H1 (cell line): ENCODE data around the gene GDPD3. TPM values are rescaled to one million over a fixed set of nuclear protein-coding genes. Genes with fewer than 3 reads are reported as not detected.

Experiments used
- EP300 ChIP-seq, 2 experiments: IDR thresholded peaks; 1 replicate in 1 of 2; 2 replicates in 1 of 2; pipeline ENCODE4 v1.6.1; 2011 to 2012; ENCODE audit warnings: low read depth in 2 of 2, low read length in 2 of 2, mild to moderate bottlenecking in 2 of 2, borderline replicate concordance in 1 of 2, inconsistent platforms in 1 of 2, moderate library complexity in 1 of 2
- GABPA ChIP-seq: IDR thresholded peaks from 2 replicates; pipeline ENCODE4 v1.6.1; 2011; ENCODE audit warnings: mild to moderate bottlenecking, low read length, moderate library complexity, borderline replicate concordance; ENCODE audit not compliant: insufficient read depth
- KDM5A ChIP-seq: fragments of 200-600 bp; IDR thresholded peaks from 2 replicates; pipeline ENCODE4 v1.7.1; 2012; ENCODE audit warnings: mild to moderate bottlenecking, low read length, inconsistent platforms, mixed read lengths
- RXRA ChIP-seq: IDR thresholded peaks from 2 replicates; pipeline ENCODE4 v1.6.1; 2011; ENCODE audit warnings: low read depth, mild to moderate bottlenecking, low read length, moderate library complexity; ENCODE audit not compliant: insufficient read depth
- TAF1 ChIP-seq: IDR thresholded peaks from 2 replicates; pipeline ENCODE4 v1.6.1; 2011; ENCODE audit warnings: mild to moderate bottlenecking, low read depth, low read length
- polyA plus RNA-seq, 7 experiments: library from polyadenylated mRNA; depleted of rRNA in 3 of 7; stranded (reverse) in 5 of 7; unstranded in 2 of 7; fragments of >200 nt in 5 of 7; fragments of 200-250 nt in 2 of 7; gene quantifications; 1 replicate in 5 of 7; 2 replicates in 1 of 7; 4 replicates in 1 of 7; pipeline versions ENCODE4 v1.2.1 to v1.2.3, GENCODE V29; 2011 to 2013; ENCODE audit warnings: missing spikeins in 2 of 7, mixed read lengths in 2 of 7
- total RNA-seq: library from RNA; stranded (reverse); fragmentation: NEBNext Ultra II Directional; extraction: Animal tissue kit (Norgen Biotek cat#: 25700); gene quantifications from 2 replicates; pipeline ENCODE4 v1.2.1, GENCODE V29; 2021

Gene GDPD3
- total and polyA plus RNA-seq, 2 of the 8 experiments (the other 6 are each of a cell fraction or from before 2014, with no cell fraction given): 0.20 TPM; not detected in 1

DNA sequence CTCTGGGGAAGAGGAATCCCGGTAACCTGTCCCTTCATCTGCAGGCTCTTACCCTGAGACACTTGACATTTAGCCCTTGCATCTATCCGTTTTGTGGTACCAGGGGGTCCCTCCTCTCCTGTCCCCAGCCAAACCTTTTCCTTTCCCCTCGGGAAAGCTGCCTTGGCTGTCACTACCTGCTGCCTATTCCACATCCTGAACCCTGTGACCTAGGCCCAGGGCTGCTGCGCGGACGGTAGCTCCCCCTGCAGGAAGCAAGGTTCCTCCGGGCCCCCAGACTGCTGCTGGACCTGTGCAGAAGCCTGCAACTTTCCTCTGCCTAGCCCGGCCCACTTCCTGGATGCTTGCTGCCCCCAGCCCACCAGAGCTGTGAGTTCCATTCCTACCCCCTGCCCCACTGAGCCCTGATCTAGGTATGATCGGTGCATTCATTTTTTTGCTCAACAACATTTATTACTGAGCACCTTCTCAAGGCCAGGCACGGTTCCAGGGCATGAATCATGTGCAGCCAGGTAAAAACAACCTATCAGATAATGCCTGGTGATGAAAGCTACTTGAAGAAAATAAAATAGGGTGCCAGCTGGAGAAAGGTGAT, 58.3 kb downstream of the GDPD3 start (continued):
- TF ChIP-seq TAF1 (no peak), KDM5A (no peak), RXRA (0 out of 2 replicates have a peak, but pooled peaks have one; percentile 56), EP300 (IDR thresholded peaks at IDR 0.05; ENCODE audit: borderline replicate concordance in 1 of 2, low read depth in 2 of 2, low read length in 2 of 2) (no peak), GABPA (peak; percentile 63; the same call in 1 of the 2 replicates)

Other genes starting within 250 kb of the GDPD3 start
- gene SEZ6L2, start 214.0 kb downstream of the GDPD3 start, total RNA-seq: 43.5 and 46.6 TPM in 2 replicates
- gene SEZ6L2, start 214.0 kb downstream of the GDPD3 start, polyA plus RNA-seq (2011; rRNA removed): 47.7 and 65.7 TPM in 2 replicates
- 17.8 and 18.6 TPM in 2 replicates for gene ASPHD1, start 213.0 kb downstream of the GDPD3 start, total RNA-seq
- gene ASPHD1, start 213.0 kb downstream of the GDPD3 start, polyA plus RNA-seq (2011; rRNA removed): 14.1 and 14.5 TPM in 2 replicates
- gene KCTD13, start 187.3 kb downstream of the GDPD3 start, total RNA-seq: 10.8 and 12.3 TPM in 2 replicates
- gene KCTD13, start 187.3 kb downstream of the GDPD3 start, polyA plus RNA-seq (2011; rRNA removed): 9.2 and 14.0 TPM in 2 replicates
- 60.2 and 64.9 TPM in 2 replicates for gene TMEM219, start 151.5 kb downstream of the GDPD3 start, total RNA-seq
- gene TMEM219, start 151.5 kb downstream of the GDPD3 start, polyA plus RNA-seq (2011; rRNA removed): 116 and 150 TPM in 2 replicates
- 32.6 and 34.2 TPM in 2 replicates for gene TAOK2, start 139.7 kb downstream of the GDPD3 start, total RNA-seq
- 13.5 and 18.0 TPM in 2 replicates for gene TAOK2, start 139.7 kb downstream of the GDPD3 start, polyA plus RNA-seq (2011; rRNA removed)
- gene HIRIP3, start 117.9 kb downstream of the GDPD3 start, total RNA-seq: 17.7 and 18.5 TPM in 2 replicates
- 11.9 and 14.0 TPM in 2 replicates for gene HIRIP3, start 117.9 kb downstream of the GDPD3 start, polyA plus RNA-seq (2011; rRNA removed)
- gene INO80E, start 117.3 kb downstream of the GDPD3 start, total RNA-seq: 91.2 and 92.7 TPM in 2 replicates
- gene INO80E, start 117.3 kb downstream of the GDPD3 start, polyA plus RNA-seq (2011; rRNA removed): 43.0 and 110 TPM in 2 replicates
- 10.3 and 13.9 TPM in 2 replicates for gene DOC2A, start 102.5 kb downstream of the GDPD3 start, total RNA-seq
- 20.7 and 34.2 TPM in 2 replicates for gene DOC2A, start 102.5 kb downstream of the GDPD3 start, polyA plus RNA-seq (2011; rRNA removed)
- gene C16orf92, start 90.3 kb downstream of the GDPD3 start, total RNA-seq: not detected in 2 replicates
- not detected in 2 replicates for gene C16orf92, start 90.3 kb downstream of the GDPD3 start, polyA plus RNA-seq (2011; rRNA removed)
- gene TLCD3B, start 82.3 kb downstream of the GDPD3 start, total RNA-seq: 26.9 and 27.8 TPM in 2 replicates
- gene TLCD3B, start 82.3 kb downstream of the GDPD3 start, polyA plus RNA-seq (2011; rRNA removed): 15.2 and 23.0 TPM in 2 replicates
- 1,083 and 1,146 TPM in 2 replicates for gene ALDOA, start 47.8 kb downstream of the GDPD3 start, total RNA-seq
- 1,072 and 1,397 TPM in 2 replicates for gene ALDOA, start 47.8 kb downstream of the GDPD3 start, polyA plus RNA-seq (2011; rRNA removed)
- gene PPP4C, start 37.5 kb downstream of the GDPD3 start, total RNA-seq: 148 TPM in 2 replicates
- gene PPP4C, start 37.5 kb downstream of the GDPD3 start, polyA plus RNA-seq (2011; rRNA removed): 298 and 355 TPM in 2 replicates
- gene TBX6, start 21.6 kb downstream of the GDPD3 start, total RNA-seq: 2.3 and 2.8 TPM in 2 replicates
- 2.2 and 3.6 TPM in 2 replicates for gene TBX6, start 21.6 kb downstream of the GDPD3 start, polyA plus RNA-seq (2011; rRNA removed)
- 40.3 and 43.2 TPM in 2 replicates for gene YPEL3, start 17.3 kb downstream of the GDPD3 start, total RNA-seq
- 53.3 and 91.8 TPM in 2 replicates for gene YPEL3, start 17.3 kb downstream of the GDPD3 start, polyA plus RNA-seq (2011; rRNA removed)
- 28.7 and 40.1 TPM in 2 replicates for gene MAPK3, start 9.7 kb upstream of the GDPD3 start, total RNA-seq
- gene MAPK3, start 9.7 kb upstream of the GDPD3 start, polyA plus RNA-seq (2011; rRNA removed): 67.9 and 96.1 TPM in 2 replicates
- 11.7 and 12.1 TPM in 2 replicates for gene CORO1A, start 70.1 kb upstream of the GDPD3 start, total RNA-seq
- 10.9 and 11.8 TPM in 2 replicates for gene CORO1A, start 70.1 kb upstream of the GDPD3 start, polyA plus RNA-seq (2011; rRNA removed)
- 208 and 211 TPM in 2 replicates for gene BOLA2B, start 80.1 kb upstream of the GDPD3 start, total RNA-seq
- gene BOLA2B, start 80.1 kb upstream of the GDPD3 start, polyA plus RNA-seq (2011; rRNA removed): 872 and 991 TPM in 2 replicates
- gene SLX1A, start 80.3 kb upstream of the GDPD3 start, total RNA-seq: 18.2 and 36.9 TPM in 2 replicates
- gene SLX1A, start 80.3 kb upstream of the GDPD3 start, polyA plus RNA-seq (2011; rRNA removed): 4.7 and 7.3 TPM in 2 replicates
- gene SULT1A3, start 85.7 kb upstream of the GDPD3 start, total RNA-seq: 10.9 and 13.8 TPM in 2 replicates
- gene SULT1A3, start 85.7 kb upstream of the GDPD3 start, polyA plus RNA-seq (2011; rRNA removed): 1.9 and 4.4 TPM in 2 replicates
- 13.5 and 15.5 TPM in 2 replicates for gene NPIPB13, start 134.9 kb upstream of the GDPD3 start, total RNA-seq
- gene NPIPB13, start 134.9 kb upstream of the GDPD3 start, polyA plus RNA-seq (2011; rRNA removed): 4.3 and 6.0 TPM in 2 replicates
- 55.3 and 55.4 TPM in 2 replicates for gene CD2BP2, start 241.8 kb upstream of the GDPD3 start, total RNA-seq
- gene CD2BP2, start 241.8 kb upstream of the GDPD3 start, polyA plus RNA-seq (2011; rRNA removed): 22.4 and 30.4 TPM in 2 replicates